GM12864 (cell line): Measurements from ENCODE around the gene FCRL1.

Experiments
- DNase-seq: peaks from one replicate; pipeline ENCODE4 v3.0.0-alpha.2; 2011; ENCODE audit warnings: low read depth
- H3K4me3 ChIP-seq: 2 replicates; pipeline ENCODE4 v1.5.1; 2011; ENCODE audit warnings: mild to moderate bottlenecking, low read depth, low read length, control low read depth
- CTCF ChIP-seq: IDR thresholded peaks from 2 replicates; pipeline ENCODE4 v1.5.1; 2011; ENCODE audit warnings: low read depth, mild to moderate bottlenecking, moderate library complexity, low read length, control low read depth, inconsistent platforms; ENCODE audit errors: missing control alignments

FCRL1 gene

GRCh38 chr1:157844089-157844830 lies 24.3 kb upstream of the FCRL1 start:
- TF ChIP-seq CTCF, result no peak

GRCh38 chr1:157842939-157843338 lies 23.0 kb upstream of the FCRL1 start:
- no peak for DNase-seq
- H3K4me3 ChIP-seq, result no peak overlapping the region

More at GRCh38 chr1:157844089-157844830, 24.3 kb upstream of the FCRL1 start:
- no peak for DNase-seq
- no peak overlapping the region for H3K4me3 ChIP-seq

DNA sequence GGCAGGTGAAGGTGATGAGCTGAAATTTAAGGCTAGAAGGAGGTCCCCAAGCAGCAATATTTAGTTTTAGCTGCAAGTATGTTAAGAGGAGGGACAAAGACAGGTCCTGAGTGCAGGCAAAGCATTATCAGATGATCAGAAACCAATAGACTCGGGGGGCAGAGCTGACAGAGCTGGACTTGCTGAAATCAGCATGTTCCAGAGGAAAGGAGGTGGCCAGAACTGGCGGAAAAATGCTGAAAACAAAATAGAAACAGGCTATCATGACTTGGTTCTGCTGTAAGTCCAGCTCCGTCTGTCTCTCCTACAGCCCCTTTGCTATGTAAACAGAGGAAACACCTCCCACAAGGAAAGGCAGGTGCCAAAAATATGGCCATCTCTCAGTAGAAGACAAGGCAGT lies 21.8 kb upstream of the FCRL1 start, which contains the start of gene CD5L:
CD5L (minus strand) TSS at position 101 of the 400 bp plus-strand sequence. CDS start 107 bp downstream, outside the sequence.
- TF ChIP-seq CTCF, result no peak
- DNase-seq, result no peak
- H3K4me3 ChIP-seq, result no peak within 1 kb of the TSS

More at GRCh38 chr1:157842939-157843338, 23.0 kb upstream of the FCRL1 start:
- no peak for TF ChIP-seq CTCF

DNA sequence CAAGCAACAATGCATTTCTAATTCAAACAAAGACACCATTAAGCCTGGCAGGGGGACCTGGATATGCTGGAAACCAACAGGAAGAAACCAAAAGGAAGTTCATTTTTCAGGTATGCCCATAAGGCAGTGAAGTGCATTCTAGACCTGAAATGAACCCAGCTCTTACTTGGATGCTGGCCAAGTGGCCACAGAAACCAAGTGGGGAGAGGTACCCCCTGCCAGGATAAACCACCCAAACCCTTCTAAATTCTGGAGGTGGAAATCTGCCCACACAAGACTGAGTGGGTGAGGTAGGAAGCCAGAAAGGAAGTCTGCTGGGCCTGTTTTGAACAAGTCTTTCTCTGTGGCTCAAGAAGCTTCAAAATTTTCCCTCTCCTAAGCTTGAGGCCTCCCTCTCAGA lies 19.0 kb upstream of the FCRL1 start:
- H3K4me3 ChIP-seq, result no peak overlapping the region
- DNase-seq, result no peak
- TF ChIP-seq CTCF, result no peak

DNA sequence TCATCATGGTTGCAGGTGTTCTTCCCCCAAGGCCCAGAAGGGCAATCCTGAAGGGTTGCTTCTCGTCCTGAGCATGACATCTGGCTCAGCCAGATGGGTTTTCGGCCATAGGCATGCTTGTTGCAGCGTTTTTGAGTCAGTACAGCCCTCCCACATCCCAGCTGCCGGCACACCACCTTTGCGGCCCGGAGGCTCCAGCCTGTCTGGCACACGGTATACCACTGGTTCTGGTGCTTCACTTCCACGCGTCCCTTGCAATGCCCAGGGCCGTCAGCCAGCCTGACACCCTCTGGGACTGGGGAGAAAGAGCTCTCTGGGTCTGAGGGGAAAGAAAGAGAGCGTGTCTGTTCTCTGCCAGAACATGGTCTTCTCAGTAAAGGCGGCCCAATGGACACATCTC lies 14.5 kb upstream of the FCRL1 start:
- no peak for TF ChIP-seq CTCF
- DNase-seq, result no peak
- H3K4me3 ChIP-seq, result no peak overlapping the region

DNA sequence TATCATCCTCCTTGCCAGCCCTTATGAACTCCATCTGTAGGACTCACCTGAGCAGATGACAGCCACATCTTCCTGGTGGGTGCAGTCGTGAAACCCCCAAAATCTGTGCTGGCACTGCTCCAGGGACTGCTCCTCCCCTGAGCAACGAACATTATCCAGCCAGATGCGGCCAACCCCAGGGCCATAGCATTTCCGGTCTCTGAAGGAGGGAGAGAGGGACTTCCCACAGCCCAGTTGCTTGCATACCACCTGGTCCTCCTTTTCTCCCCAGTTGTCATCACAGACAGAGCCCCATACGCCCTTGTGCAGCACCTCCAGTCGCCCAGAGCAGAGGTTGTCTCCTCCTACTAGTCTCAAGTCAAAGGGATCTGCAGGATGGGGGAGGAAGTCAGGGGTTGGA lies 13.2 kb upstream of the FCRL1 start:
- DNase-seq, result no peak
- H3K4me3 ChIP-seq, result no peak overlapping the region
- TF ChIP-seq CTCF, result no peak
